Heart left ventricle (tissue), 16 donors: ENCODE measurements around the gene NOP53. TPM values are rescaled to one million over a fixed set of nuclear protein-coding genes. Genes with fewer than 3 reads are reported as not detected.
"Not testable (repeated sequence)": the region's sequence is repeated elsewhere in the genome, so short reads cannot be mapped to it uniquely, and the experiment has no call there.

Source experiments
- ATAC-seq, 4 donors: fragments of 200-7000 bp; cut with Tn5 transposase; one replicate each; pipeline ENCODE4 v1.9.1; 2020 to 2022; ENCODE audit warnings: moderate library complexity in 4 of 4, mild to moderate bottlenecking in 3 of 4, moderate number of reproducible peaks in 1 of 4
- DNase-seq, 5 donors: peaks; one replicate each; pipeline ENCODE4 v3.0.0-alpha.2; 2020
- H3K27ac ChIP-seq, 12 donors: fragments of 200-600 bp; sonication (generic) in 4 of 12; one replicate each; pipeline versions ENCODE4 v1.5.0 to v1.8.0; 2016 to 2022; ENCODE audit warnings: mild to moderate bottlenecking in 2 of 12
- H3K27me3 ChIP-seq, 9 donors: fragments of 200-600 bp; sonication (generic) in 2 of 9; one replicate each; pipeline versions ENCODE4 v1.5.1 to v1.8.0; 2016 to 2022; ENCODE audit warnings: mild to moderate bottlenecking in 3 of 9
- H3K36me3 ChIP-seq, 9 donors: fragments of 200-600 bp; sonication (generic) in 2 of 9; one replicate each; pipeline versions ENCODE4 v1.5.0 to v1.8.0; 2018 to 2022; ENCODE audit warnings: mild to moderate bottlenecking in 2 of 9
- H3K4me1 ChIP-seq, 12 donors: fragments of 200-600 bp; sonication (generic) in 4 of 12; one replicate each; pipeline versions ENCODE4 v1.5.0 to v1.8.0; 2016 to 2022; ENCODE audit warnings: mild to moderate bottlenecking in 3 of 12
- H3K4me3 ChIP-seq, 12 donors: fragments of 200-600 bp; sonication (generic) in 4 of 12; one replicate each; pipeline versions ENCODE4 v1.5.0 to v1.8.0; 2017 to 2022; ENCODE audit warnings: mild to moderate bottlenecking in 9 of 12, moderate library complexity in 4 of 12
- H3K9me3 ChIP-seq, 12 donors: fragments of 200-600 bp; sonication (generic) in 4 of 12; one replicate each; pipeline versions ENCODE4 v1.5.0 to v1.8.0; 2016 to 2022; ENCODE audit warnings: mild to moderate bottlenecking in 1 of 12
- CTCF ChIP-seq, 12 donors: fragments of 200-600 bp; sonication (generic) in 4 of 12; IDR thresholded peaks; one replicate each; pipeline versions ENCODE4 v1.5.0 to v1.8.0; 2018 to 2022; ENCODE audit warnings: antibody characterized with exemption in 12 of 12, mild to moderate bottlenecking in 5 of 12
- POLR2A ChIP-seq, 2 donors: fragments of 450-650 bp; IDR thresholded peaks; one replicate each; pipeline ENCODE4 v1.6.1; 2017; ENCODE audit warnings: antibody characterized with exemption in 2 of 2, mild to moderate bottlenecking in 2 of 2, moderate library complexity in 2 of 2
- WGBS, 4 donors: extraction: QIAGEN DNeasy Blood & Tissue Kit in 2 of 4; methylation state at CpG; one replicate each; pipeline versions ENCODE4 v1.1.5 to v1.1.7; 2013 to 2018; 5-methylcytosine and 5-hydroxymethylcytosine counted together
- intact Hi-C, 10 donors: fragments of 100-400 bp; cut with DNase I; formaldehyde crosslinking; loops; one replicate each; pipeline versions ENCODE4 v1.11.1 to v1.14.2; 2022
- polyA plus RNA-seq, 2 donors: library from polyadenylated mRNA; stranded (reverse); fragments of 200-250 nt; gene quantifications; one replicate each; pipeline ENCODE4 v1.2.3, GENCODE V29; 2013
- total RNA-seq, 9 donors: library from RNA; depleted of rRNA in 2 of 9; stranded (reverse); fragments of >200 nt in 2 of 9; fragmentation: NEBNext Ultra II Directional in 3 of 9; extraction: Animal tissue kit (Norgen Biotek cat#: 25700) in 3 of 9; gene quantifications; one replicate each; pipeline versions ENCODE4 v1.1.0 to v1.2.4, GENCODE V29; 2016 to 2023
- donor health status: ischemic (EF 13 %, LVEDD 7.1; RV severe dilation, severe dysfunction).
- donor health status: healthy with polysubstance abuse.
- donor health status: DM: no; HTN: yes; CAD: no.
- donor health status: DM: no; HTN: no; CAD: no.
- donor health status: ischemic (EF 25% LVEDD 6.9; RV normal size, moderate dysfunction).
- donor health status: ischemic (EF 25% LVEDD 5.7; RV mildly dilated, moderate dysfunction).
- donor health status: healthy.
- donor health status: DM: yes; HTN: yes; CAD: no.
- donor health status: ischemic (EF 35%, LVEDD 5.7; RV mildly dilated, moderate dysfunction).
- donor health status: nonischemic (EF 11% LVEDD 7.7; RV severe dilation, severe dysfunction).
- donor health status: DM: yes; HTN: yes; CAD: no.
- donor health status: PGD.
- donor health status: ischemic (EF 29% LVEDD 5.4; RV normal size, mild dysfunction).
- donor health status: nonischemic (EF 23%, LVEDD 6.1; RV moderate dilation, normal function).

The NOP53 gene
- total and polyA plus RNA-seq, 11 donors = 132 to 259 (median 172) TPM

- TF ChIP-seq CTCF (IDR thresholded peaks at IDR 0.05) (no peak), POLR2A (IDR thresholded peaks at IDR 0.05) (no peak)
- intact Hi-C loops = no loop called here
- Histone ChIP-seq H3K4me3 (no peak overlapping the region), H3K36me3 (peaks cover 0 to 59% (median 45%) of the 10 kb centered on the region in 9 donors), H3K9me3 (no peaks in the 10 kb centered on the region), H3K27ac (peak overlapping the region in 2 of 12 donors; percentile 95 to 96), H3K4me1 (peaks cover 0 to 37% (median 27%) of the 10 kb centered on the region in 12 donors), H3K27me3 (no peaks in the 10 kb centered on the region)
- WGBS, 4 donors = 89 to 91% (median 89%) methylated on average over 45 to 48 of the region's 48 CpGs
- DNase-seq = no peak
- no peak for ATAC-seq
These were observed 4.4 kb upstream of the NOP53 start for GRCh38 chr19:47740866-47741519.

GRCh38 chr19:47741544-47742140 lies 3.7 kb upstream of the NOP53 start:
- TF ChIP-seq POLR2A (IDR thresholded peaks at IDR 0.05) = no peak
- TF ChIP-seq CTCF (IDR thresholded peaks at IDR 0.05) = no peak
- H3K9me3 ChIP-seq = no peaks in the 10 kb centered on the region
- H3K4me3 ChIP-seq = no peak overlapping the region
- peaks cover 0 to 43% (median 33%) of the 10 kb centered on the region in 12 donors for H3K4me1 ChIP-seq
- DNase-seq = no peak
- 75 to 80% (median 76%) methylated on average over 14 to 15 of the region's 15 CpGs for WGBS, 4 donors
- intact Hi-C loops = loop anchor here in 3 of 10 donors (2.0 kb wide), 3 partner anchors 23 to 29 kb away; partner anchors contain the start of gene EHD2 (in 1 of the 3)
- no peak for ATAC-seq
- H3K27ac ChIP-seq = peak overlapping the region; percentile 75 to 99 (median 94)
- H3K27me3 ChIP-seq = no peaks in the 10 kb centered on the region
- H3K36me3 ChIP-seq = peaks cover 0 to 54% (median 38%) of the 10 kb centered on the region in 9 donors

GRCh38 chr19:47742634-47743033 lies 2.7 kb upstream of the NOP53 start:
- Histone ChIP-seq H3K4me3 (peak overlapping the region in 9 of 12 donors; percentile 40 to 63 (median 49)), H3K27me3 (no peaks in the 10 kb centered on the region), H3K27ac (peak overlapping the region; percentile 75 to 99 (median 94)), H3K36me3 (peaks cover 0 to 57% (median 45%) of the 10 kb centered on the region in 9 donors), H3K4me1 (peaks cover 0 to 49% (median 37%) of the 10 kb centered on the region in 12 donors), H3K9me3 (no peaks in the 10 kb centered on the region)
- TF ChIP-seq POLR2A (IDR thresholded peaks at IDR 0.05) = no peak
- no peak for TF ChIP-seq CTCF (IDR thresholded peaks at IDR 0.05)
- ATAC-seq (peak in 1 of 4 donors; percentile 0), DNase-seq (peak in 1 of 5 donors; percentile 40)
- WGBS, 4 donors = 15 to 27% (median 18%) methylated on average over 8 to 13 of the region's 13 CpGs
- intact Hi-C loops = loop anchor here in 8 of 10 donors (1.0 to 2.0 kb wide), 4 partner anchors 24 to 30 kb away; partner anchors contain the start of gene EHD2 (in 6 of the 8)

- WGBS, 4 donors = 69 to 77% (median 71%) methylated on average over 17 of the region's 17 CpGs
- H3K4me1 ChIP-seq = peaks cover 0 to 51% (median 38%) of the 10 kb centered on the region in 12 donors
- intact Hi-C loops = loop anchor here in 1 of 10 donors (5.0 kb wide), 1 partner anchor 881 kb away; no protein-coding TSS in a partner anchor
These were observed 783 bp downstream of the NOP53 start for GRCh38 chr19:47746129-47746528.

More at GRCh38 chr19:47746129-47746528, 783 bp downstream of the NOP53 start:
- not testable (repeated sequence) for ATAC-seq, H3K27me3 ChIP-seq, DNase-seq, H3K9me3 ChIP-seq
- Histone ChIP-seq H3K4me3 (peak overlapping the region; percentile 47 to 96 (median 78)), H3K36me3 (peaks cover 0 to 57% (median 53%) of the 10 kb centered on the region in 9 donors), H3K27ac (peak overlapping the region in 5 of 12 donors; percentile 90 to 96 (median 93))
